Right forelimb (tissue), 1 donor: ENCODE results near the gene APBB2.
A peak's percentile ranks its signal among the peaks of the same experiment; 100 is the strongest.

Experiments
- DNase-seq: peaks from one replicate; pipeline ENCODE4 v3.0.0-alpha.2; 2018

The APBB2 gene

GRCh38 chr4:40960941-40961340 is 253.4 kb downstream of the APBB2 start:
- DNase-seq = no peak

GRCh38 chr4:40957281-40957680 is 257.1 kb downstream of the APBB2 start:
- no peak for DNase-seq

- no peak for DNase-seq
These were observed 257.6 kb downstream of the APBB2 start for GRCh38 chr4:40956721-40957255.

- DNase-seq = no peak
These were observed 260.2 kb downstream of the APBB2 start for GRCh38 chr4:40954088-40954668.

GRCh38 chr4:40953283-40954087 is 260.9 kb downstream of the APBB2 start:
- DNase-seq = peak; percentile 72

- no peak for DNase-seq
These were observed 261.7 kb downstream of the APBB2 start for GRCh38 chr4:40952672-40953071.

GRCh38 chr4:40952217-40952616 is 262.1 kb downstream of the APBB2 start:
- DNase-seq = no peak

- DNase-seq = no peak
These were observed 263.3 kb downstream of the APBB2 start for GRCh38 chr4:40951026-40951425.

GRCh38 chr4:40949358-40950100 is 264.8 kb downstream of the APBB2 start:
- DNase-seq = no peak

GRCh38 chr4:40948014-40948413 is 266.3 kb downstream of the APBB2 start:
- no peak for DNase-seq

GRCh38 chr4:40946652-40947051 is 267.7 kb downstream of the APBB2 start:
- DNase-seq = no peak

- DNase-seq = no peak
These were observed 273.6 kb downstream of the APBB2 start for GRCh38 chr4:40940756-40941155.

- peak; percentile 85 for DNase-seq
These were observed 274.0 kb downstream of the APBB2 start for GRCh38 chr4:40940317-40940741.

GRCh38 chr4:40939856-40940255 is 274.5 kb downstream of the APBB2 start:
- DNase-seq = no peak

- no peak for DNase-seq
These were observed 276.0 kb downstream of the APBB2 start for GRCh38 chr4:40938337-40938736.

- DNase-seq = no peak
These were observed 277.1 kb downstream of the APBB2 start for GRCh38 chr4:40937140-40937725.

- DNase-seq = no peak
These were observed 279.7 kb downstream of the APBB2 start for GRCh38 chr4:40934676-40935075.

GRCh38 chr4:40933272-40934053 is 280.9 kb downstream of the APBB2 start:
- DNase-seq = no peak

- no peak for DNase-seq
These were observed 282.5 kb downstream of the APBB2 start for GRCh38 chr4:40931841-40932240.

GRCh38 chr4:40931238-40931637 is 283.1 kb downstream of the APBB2 start:
- DNase-seq = no peak

GRCh38 chr4:40927074-40927473 is 287.3 kb downstream of the APBB2 start:
- no peak for DNase-seq

GRCh38 chr4:40924793-40925117 is 289.6 kb downstream of the APBB2 start:
- DNase-seq = no peak
